AG10803 (cell line): ENCODE measurements around the gene THAP4.
"Not testable (repeated sequence)": the region's sequence is repeated elsewhere in the genome, so short reads cannot be mapped to it uniquely, and the experiment has no call there.

Experiments
- DNase-seq: peaks from one replicate; pipeline ENCODE4 v3.0.0; 2010; ENCODE audit warnings: low read depth
- H3K4me3 ChIP-seq: 2 replicates; pipeline ENCODE4 v1.5.1; 2011; ENCODE audit warnings: mild to moderate bottlenecking, low read length, control low read depth
- CTCF ChIP-seq: conservative IDR thresholded peaks from 2 replicates; pipeline ENCODE4 v1.5.1; 2011; ENCODE audit warnings: mild to moderate bottlenecking, low read length, control low read depth, inconsistent platforms

THAP4 gene

GRCh38 chr2:241575624-241576292 lies 61.2 kb downstream of the THAP4 start:
- no peak overlapping the region for H3K4me3 ChIP-seq
- no peak for TF ChIP-seq CTCF
- DNase-seq, result no peak

- TF ChIP-seq CTCF, result no peak
- no peak for DNase-seq
- no peak overlapping the region for H3K4me3 ChIP-seq
Measured at GRCh38 chr2:241574911-241575623, 61.9 kb downstream of the THAP4 start.

DNA sequence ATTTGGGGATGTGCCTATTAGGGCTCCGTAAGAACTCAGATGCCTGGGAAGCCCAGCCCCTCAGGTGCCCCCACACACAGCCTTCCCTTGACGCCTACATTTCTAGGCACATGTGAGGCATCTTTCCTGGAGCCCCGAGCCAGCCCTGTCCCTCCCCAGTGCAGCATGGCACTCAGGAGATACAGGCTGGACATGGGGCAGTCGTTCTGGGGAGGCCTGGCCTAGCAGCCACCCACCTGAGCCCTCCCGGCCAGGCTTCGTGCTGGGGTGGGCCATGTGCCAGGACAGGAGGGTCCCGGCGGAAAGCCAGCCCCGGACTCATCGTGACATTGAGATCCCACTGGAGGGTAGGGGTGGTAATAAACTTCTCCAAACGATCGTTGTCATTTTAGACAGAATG lies 63.2 kb downstream of the THAP4 start:
- no peak overlapping the region for H3K4me3 ChIP-seq
- DNase-seq, result no peak
- no peak for TF ChIP-seq CTCF

- H3K4me3 ChIP-seq, DNase-seq: not testable (repeated sequence)
Measured at GRCh38 chr2:241572915-241573651, 63.9 kb downstream of the THAP4 start.

- TF ChIP-seq CTCF, result no peak
- no peak overlapping the region for H3K4me3 ChIP-seq
- no peak for DNase-seq
Measured at GRCh38 chr2:241571821-241572620, 64.9 kb downstream of the THAP4 start.

- TF ChIP-seq CTCF, result no peak
- no peak for DNase-seq
- H3K4me3 ChIP-seq, result no peak overlapping the region
Measured at GRCh38 chr2:241570961-241571581, 65.9 kb downstream of the THAP4 start.
